CD14-positive monocyte (primary cell): ENCODE data around the gene SRRM3. TPM values are rescaled to one million over a fixed set of nuclear protein-coding genes. Genes with fewer than 3 reads are reported as not detected.

Source experiments
- DNase-seq, 3 donors: peaks; one replicate each; pipeline ENCODE4 v3.0.0-alpha.2; 2011 to 2022
- H2AFZ ChIP-seq: 2 replicates; pipeline ENCODE4 v1.6.0; 2012; ENCODE audit warnings: mild to moderate bottlenecking, low read depth, low read length, inconsistent platforms; ENCODE audit not compliant: insufficient read depth, poor library complexity, severe bottlenecking
- H3K27ac ChIP-seq, 2 donors: 1 replicate in 1 of 2; 2 replicates in 1 of 2; pipeline ENCODE4 v1.5.1; 2012 to 2013; ENCODE audit warnings: low read length in 2 of 2, control low read depth in 1 of 2, inconsistent platforms in 1 of 2, low read depth in 1 of 2, mild to moderate bottlenecking in 1 of 2
- H3K27me3 ChIP-seq, 2 donors: one replicate each; pipeline versions ENCODE4 v1.6.0 to v1.6.1; 2011 to 2013; ENCODE audit warnings: low read length in 2 of 2; ENCODE audit not compliant: control insufficient read depth in 2 of 2, insufficient read depth in 2 of 2
- H3K36me3 ChIP-seq, 2 donors: replicated peaks in 1 of 2; 1 replicate in 1 of 2; 2 replicates in 1 of 2; pipeline versions ENCODE4 v1.5.1 to v1.6.1; 2012 to 2013; ENCODE audit warnings: low read length in 2 of 2, control low read depth in 1 of 2, inconsistent platforms in 1 of 2, mild to moderate bottlenecking in 1 of 2; ENCODE audit not compliant: insufficient read depth in 2 of 2, control insufficient read depth in 1 of 2
- H3K4me1 ChIP-seq, 2 donors: 1 replicate in 1 of 2; 2 replicates in 1 of 2; pipeline versions ENCODE4 v1.5.1 to v1.6.1; 2012 to 2013; ENCODE audit warnings: low read length in 2 of 2, control low read depth in 1 of 2, inconsistent platforms in 1 of 2, mild to moderate bottlenecking in 1 of 2, moderate library complexity in 1 of 2; ENCODE audit not compliant: insufficient read depth in 2 of 2, control insufficient read depth in 1 of 2
- H3K4me2 ChIP-seq: replicated peaks from 2 replicates; pipeline ENCODE3; 2012; ENCODE audit warnings: low read length, moderate library complexity, mild to moderate bottlenecking; ENCODE audit not compliant: poor library complexity, severe bottlenecking; ENCODE audit errors: extremely low read depth
- H3K4me3 ChIP-seq, 3 experiments: fragments of 200-600 bp in 1 of 3; sonication (generic) in 1 of 3; replicated peaks in 1 of 3; 1 replicate in 2 of 3; 2 replicates in 1 of 3; pipeline ENCODE4 v1.5.1; 2011 to 2013; ENCODE audit warnings: low read length in 3 of 3, mild to moderate bottlenecking in 3 of 3, control low read depth in 2 of 3, low read depth in 2 of 3, inconsistent platforms in 1 of 3, moderate library complexity in 1 of 3
- H3K79me2 ChIP-seq: 2 replicates; pipeline ENCODE4 v1.6.0; 2012; ENCODE audit warnings: mild to moderate bottlenecking, control low read depth, inconsistent platforms, low read length, moderate library complexity; ENCODE audit not compliant: insufficient read depth
- H3K9ac ChIP-seq: 2 replicates; pipeline ENCODE4 v1.6.0; 2017; ENCODE audit warnings: low read length, mild to moderate bottlenecking; ENCODE audit not compliant: insufficient read depth, poor library complexity, severe bottlenecking
- H3K9me3 ChIP-seq, 2 donors: replicated peaks in 1 of 2; 1 replicate in 1 of 2; 2 replicates in 1 of 2; pipeline versions ENCODE4 v1.5.1 to v1.6.1; 2012 to 2013; ENCODE audit warnings: low read length in 2 of 2, control low read depth in 1 of 2; ENCODE audit not compliant: control insufficient read depth in 1 of 2, insufficient read depth in 1 of 2
- H4K20me1 ChIP-seq: 2 replicates; pipeline ENCODE4 v1.6.0; 2012; ENCODE audit warnings: mild to moderate bottlenecking, low read length, control low read depth, moderate library complexity; ENCODE audit not compliant: insufficient read depth
- H3K27ac Mint-ChIP-seq, 7 donors: one replicate each; pipeline ENCODE4 v1.8.0; 2020; ENCODE audit warnings: mild to moderate bottlenecking in 7 of 7, mixed read lengths in 7 of 7, moderate library complexity in 6 of 7, inconsistent platforms in 2 of 7
- H3K27me3 Mint-ChIP-seq, 3 donors: one replicate each; pipeline ENCODE4 v1.8.0; 2021 to 2022; ENCODE audit warnings: low read depth in 3 of 3, mild to moderate bottlenecking in 3 of 3, mixed read lengths in 3 of 3, moderate library complexity in 3 of 3, inconsistent platforms in 1 of 3
- H3K36me3 Mint-ChIP-seq, 2 donors: one replicate each; pipeline ENCODE4 v1.8.0; 2020; ENCODE audit warnings: mixed read lengths in 2 of 2, inconsistent platforms in 1 of 2, mild to moderate bottlenecking in 1 of 2
- H3K4me1 Mint-ChIP-seq: one replicate; pipeline ENCODE4 v1.8.0; 2020; ENCODE audit warnings: mild to moderate bottlenecking, mixed read lengths
- H3K4me3 Mint-ChIP-seq, 2 donors: one replicate each; pipeline ENCODE4 v1.8.0; 2020; ENCODE audit warnings: mild to moderate bottlenecking in 2 of 2, mixed read lengths in 2 of 2, moderate library complexity in 1 of 2
- H3K9me3 Mint-ChIP-seq, 7 donors: one replicate each; pipeline ENCODE4 v1.8.0; 2020 to 2022; ENCODE audit warnings: mixed read lengths in 7 of 7, mild to moderate bottlenecking in 6 of 7, moderate library complexity in 6 of 7, inconsistent platforms in 2 of 7
- CTCF ChIP-seq: fragments of 200-600 bp; IDR thresholded peaks from one replicate; pipeline ENCODE4 v1.8.0; 2022; ENCODE audit warnings: antibody characterized with exemption, mild to moderate bottlenecking
- WGBS: methylation state at CpG from one replicate; pipeline ENCODE4 v1.1.5; 2013; ENCODE audit warnings: missing lambda C conversion rate; ENCODE audit not compliant: insufficient coverage; 5-methylcytosine and 5-hydroxymethylcytosine counted together
- intact Hi-C, 2 donors: fragments of 100-400 bp; cut with micrococcal nuclease; formaldehyde crosslinking; loops; one replicate each; pipeline versions ENCODE4 v1.15.0 to v1.15.1; 2023
- polyA plus RNA-seq, 3 donors: library from polyadenylated mRNA; depleted of rRNA in 1 of 3; unstranded in 2 of 3; stranded (reverse) in 1 of 3; fragments of 300-500 nt in 2 of 3; fragments of >200 nt in 1 of 3; fragmentation: Illumina TruSeq in 2 of 3; gene quantifications; 1 replicate in 2 of 3; 2 replicates in 1 of 3; pipeline ENCODE4 v1.2.3, GENCODE V29; 2012 to 2021

Gene SRRM3
- polyA plus RNA-seq, 3 donors = not detected

GRCh38 chr7:76196786-76197185, 4.9 kb upstream of the SRRM3 start:
- H3K4me3 ChIP-seq = no peak overlapping the region
- intact Hi-C loops = no loop called here
- H3K27ac ChIP-seq = no peak overlapping the region
- no peak overlapping the region for H3K9ac ChIP-seq
- H3K27ac Mint-ChIP-seq = no peak overlapping the region
- H3K36me3 Mint-ChIP-seq = no peaks in the 10 kb centered on the region
- TF ChIP-seq CTCF = no peak
- no peaks in the 10 kb centered on the region for H3K79me2 ChIP-seq
- H3K4me1 Mint-ChIP-seq = no peaks in the 10 kb centered on the region
- peaks cover 2 to 9% of the 10 kb centered on the region in 2 donors for H3K9me3 ChIP-seq
- peaks cover 21 to 31% (median 22%) of the 10 kb centered on the region in 3 donors for H3K27me3 Mint-ChIP-seq
- no peak overlapping the region for H2AFZ ChIP-seq
- no peaks in the 10 kb centered on the region for H3K4me1 ChIP-seq
- peaks cover 3 to 11% (median 4%) of the 10 kb centered on the region in 7 donors for H3K9me3 Mint-ChIP-seq
- no peak for DNase-seq
- H3K4me2 ChIP-seq = no peak overlapping the region
- no peaks in the 10 kb centered on the region for H3K36me3 ChIP-seq
- H4K20me1 ChIP-seq = no peaks in the 10 kb centered on the region
- WGBS = 94% methylated on average over 7 of the region's 10 CpGs
- no peak overlapping the region for H3K4me3 Mint-ChIP-seq
- H3K27me3 ChIP-seq = peaks cover 0 to 2% of the 10 kb centered on the region in 2 donors

GRCh38 chr7:76198202-76198601, 3.5 kb upstream of the SRRM3 start:
- no peaks in the 10 kb centered on the region for H3K4me1 ChIP-seq
- H3K27me3 Mint-ChIP-seq = peaks cover 26 to 37% (median 29%) of the 10 kb centered on the region in 3 donors
- H3K79me2 ChIP-seq = no peaks in the 10 kb centered on the region
- H3K9me3 ChIP-seq = no peaks in the 10 kb centered on the region
- no peak overlapping the region for H3K27ac Mint-ChIP-seq
- intact Hi-C loops = no loop called here
- H3K9ac ChIP-seq = no peak overlapping the region
- no peak overlapping the region for H3K4me3 ChIP-seq
- no peaks in the 10 kb centered on the region for H3K36me3 ChIP-seq
- no peaks in the 10 kb centered on the region for H3K4me1 Mint-ChIP-seq
- peaks cover 0 to 4% (median 0%) of the 10 kb centered on the region in 7 donors for H3K9me3 Mint-ChIP-seq
- no peak for DNase-seq
- 50% methylated on average over 2 of the region's 4 CpGs for WGBS
- H3K27ac ChIP-seq = no peak overlapping the region
- H3K4me2 ChIP-seq = no peak overlapping the region
- no peaks in the 10 kb centered on the region for H3K36me3 Mint-ChIP-seq
- H4K20me1 ChIP-seq = no peaks in the 10 kb centered on the region
- H2AFZ ChIP-seq = no peak overlapping the region
- H3K4me3 Mint-ChIP-seq = no peak overlapping the region
- peaks cover 0 to 9% of the 10 kb centered on the region in 2 donors for H3K27me3 ChIP-seq
- TF ChIP-seq CTCF = no peak
